ENCODE results near the gene AGBL2. TPM values are rescaled to one million over a fixed set of nuclear protein-coding genes. Genes with fewer than 3 reads are reported as not detected.
"Not testable (repeated sequence)": the region's sequence is repeated elsewhere in the genome, so short reads cannot be mapped to it uniquely, and the experiment has no call there.

AGBL2 gene
- 10 to 100 TPM in 1 of 3 donors, 1 to 10 TPM in 2; 7.1 to 10.6 (median 8.9) TPM for polyA plus RNA-seq (ENCODE audit: insufficient read length in 3 of 3)

GRCh38 chr11:47715082-47715669, at the start of gene AGBL2:
AGBL2 (minus strand) TSS chr11:47715369; CDS start chr11:47714650, 719 bp downstream.
- peak; percentile 12 to 46 (median 37) for DNase-seq (ENCODE audit: low read depth in 3 of 3, low spot score in 2 of 3)

GRCh38 chr11:47759291-47759690, 44.1 kb upstream of the AGBL2 start:
- DNase-seq (ENCODE audit: low read depth in 3 of 3, low spot score in 2 of 3) = not testable (repeated sequence)

GRCh38 chr11:47756208-47756607, 41.0 kb upstream of the AGBL2 start:
- DNase-seq (ENCODE audit: low read depth in 3 of 3, low spot score in 2 of 3) = no peak

- DNase-seq (ENCODE audit: low read depth in 3 of 3, low spot score in 2 of 3) = no peak
These were observed 35.6 kb upstream of the AGBL2 start for GRCh38 chr11:47750725-47751124.

GRCh38 chr11:47742494-47742893, 27.3 kb upstream of the AGBL2 start:
- DNase-seq (ENCODE audit: low read depth in 3 of 3, low spot score in 2 of 3) = not testable (repeated sequence)

- DNase-seq (ENCODE audit: low read depth in 3 of 3, low spot score in 2 of 3) = not testable (repeated sequence)
These were observed 22.6 kb upstream of the AGBL2 start for GRCh38 chr11:47737817-47738216.

- no peak for DNase-seq (ENCODE audit: low read depth in 3 of 3, low spot score in 2 of 3)
These were observed 17.1 kb upstream of the AGBL2 start for GRCh38 chr11:47732271-47732670.

GRCh38 chr11:47731475-47731874, 16.3 kb upstream of the AGBL2 start:
- no peak for DNase-seq (ENCODE audit: low read depth in 3 of 3, low spot score in 2 of 3)

- no peak for DNase-seq (ENCODE audit: low read depth in 3 of 3, low spot score in 2 of 3)
These were observed 11.8 kb upstream of the AGBL2 start for GRCh38 chr11:47726878-47727514.

- no peak for DNase-seq (ENCODE audit: low read depth in 3 of 3, low spot score in 2 of 3)
These were observed 10.9 kb upstream of the AGBL2 start for GRCh38 chr11:47726118-47726442.

GRCh38 chr11:47725442-47726117, 10.4 kb upstream of the AGBL2 start:
- no peak for DNase-seq (ENCODE audit: low read depth in 3 of 3, low spot score in 2 of 3)

GRCh38 chr11:47724041-47724729, 9.0 kb upstream of the AGBL2 start:
- DNase-seq (ENCODE audit: low read depth in 3 of 3, low spot score in 2 of 3) = no peak

- no peak for DNase-seq (ENCODE audit: low read depth in 3 of 3, low spot score in 2 of 3)
These were observed 7.9 kb upstream of the AGBL2 start for GRCh38 chr11:47723041-47723440.

- no peak for DNase-seq (ENCODE audit: low read depth in 3 of 3, low spot score in 2 of 3)
These were observed 5.5 kb upstream of the AGBL2 start for GRCh38 chr11:47720651-47721050.

GRCh38 chr11:47716692-47717091, 1.5 kb upstream of the AGBL2 start:
- DNase-seq (ENCODE audit: low read depth in 3 of 3, low spot score in 2 of 3) = no peak

GRCh38 chr11:47714554-47715081, 551 bp downstream of the AGBL2 start:
- DNase-seq (ENCODE audit: low read depth in 3 of 3, low spot score in 2 of 3) = peak in 2 of 3 donors; percentile 0 to 8

- no peak for DNase-seq (ENCODE audit: low read depth in 3 of 3, low spot score in 2 of 3)
These were observed 3.4 kb downstream of the AGBL2 start for GRCh38 chr11:47711816-47712215.

GRCh38 chr11:47711225-47711624, 3.9 kb downstream of the AGBL2 start:
- DNase-seq (ENCODE audit: low read depth in 3 of 3, low spot score in 2 of 3) = no peak

- DNase-seq (ENCODE audit: low read depth in 3 of 3, low spot score in 2 of 3) = not testable (repeated sequence)
These were observed 7.8 kb downstream of the AGBL2 start for GRCh38 chr11:47707275-47707786.

- DNase-seq (ENCODE audit: low read depth in 3 of 3, low spot score in 2 of 3) = no peak
These were observed 9.4 kb downstream of the AGBL2 start for GRCh38 chr11:47705721-47706120.

- no peak for DNase-seq (ENCODE audit: low read depth in 3 of 3, low spot score in 2 of 3)
These were observed 23.2 kb downstream of the AGBL2 start for GRCh38 chr11:47691979-47692378.
